Measurements from ENCODE around the gene ZNF768.

DNA sequence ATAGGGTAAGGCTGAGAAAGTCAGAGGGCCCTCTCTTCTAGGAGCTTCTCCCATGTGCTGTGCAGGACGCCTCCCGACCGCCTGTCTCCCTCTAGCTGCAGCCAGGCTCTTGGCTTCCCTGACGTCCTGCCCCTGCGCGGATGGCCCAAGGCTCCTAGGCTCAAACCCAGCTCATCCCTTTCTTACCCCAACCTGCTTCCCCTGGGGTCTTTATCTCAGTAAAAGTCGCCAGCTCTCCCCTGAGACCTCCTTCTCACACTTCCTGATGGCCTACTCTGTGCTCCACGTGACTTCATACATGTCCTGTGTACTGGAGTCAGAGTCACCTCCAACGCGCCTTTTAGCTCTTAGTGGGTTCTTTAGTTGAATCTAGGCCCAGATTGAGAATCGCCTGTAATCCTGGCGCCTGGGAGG, 9.4 kb upstream of the ZNF768 start:
- TF ChIP-seq, protein P1, sequence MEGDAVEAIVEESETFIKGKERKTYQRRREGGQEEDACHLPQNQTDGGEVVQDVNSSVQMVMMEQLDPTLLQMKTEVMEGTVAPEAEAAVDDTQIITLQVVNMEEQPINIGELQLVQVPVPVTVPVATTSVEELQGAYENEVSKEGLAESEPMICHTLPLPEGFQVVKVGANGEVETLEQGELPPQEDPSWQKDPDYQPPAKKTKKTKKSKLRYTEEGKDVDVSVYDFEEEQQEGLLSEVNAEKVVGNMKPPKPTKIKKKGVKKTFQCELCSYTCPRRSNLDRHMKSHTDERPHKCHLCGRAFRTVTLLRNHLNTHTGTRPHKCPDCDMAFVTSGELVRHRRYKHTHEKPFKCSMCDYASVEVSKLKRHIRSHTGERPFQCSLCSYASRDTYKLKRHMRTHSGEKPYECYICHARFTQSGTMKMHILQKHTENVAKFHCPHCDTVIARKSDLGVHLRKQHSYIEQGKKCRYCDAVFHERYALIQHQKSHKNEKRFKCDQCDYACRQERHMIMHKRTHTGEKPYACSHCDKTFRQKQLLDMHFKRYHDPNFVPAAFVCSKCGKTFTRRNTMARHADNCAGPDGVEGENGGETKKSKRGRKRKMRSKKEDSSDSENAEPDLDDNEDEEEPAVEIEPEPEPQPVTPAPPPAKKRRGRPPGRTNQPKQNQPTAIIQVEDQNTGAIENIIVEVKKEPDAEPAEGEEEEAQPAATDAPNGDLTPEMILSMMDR (conservative IDR thresholded peaks at IDR 0.05): peak; percentile 62
- no peak for TF ChIP-seq EZH2 (IDR thresholded peaks at IDR 0.05; ENCODE audit: low read depth)
